Gastroesophageal sphincter (tissue), 3 donors: ENCODE data around the gene CTIF.

Experiments
- CTCF ChIP-seq, 4 experiments: fragments of 200-600 bp in 2 of 4; fragments of 450-650 bp in 2 of 4; sonication (generic) in 1 of 4; IDR thresholded peaks; one replicate each; pipeline ENCODE4 v1.5.1; 2017 to 2019; ENCODE audit warnings: antibody characterized with exemption in 4 of 4, mild to moderate bottlenecking in 2 of 4, moderate library complexity in 2 of 4
- POLR2AphosphoS5 ChIP-seq: sonication (generic); formaldehyde crosslinking; IDR thresholded peaks from one replicate; pipeline ENCODE4 v1.6.1; 2017; ENCODE audit warnings: antibody characterized with exemption

GRCh38 chr18:48783616-48784520 is 245.0 kb downstream of the CTIF start:
- TF ChIP-seq POLR2AphosphoS5 (no peak), CTCF (IDR thresholded peaks at IDR 0.05) (no peak)
